Activated naive CD8-positive, alpha-beta T cell (primary cell): ENCODE data around the gene PDE4D.

ENCODE experiments used
- H3K27ac Mint-ChIP-seq: one replicate; pipeline ENCODE4 v1.8.0; 2021; ENCODE audit warnings: mixed read lengths
- H3K27me3 Mint-ChIP-seq: one replicate; pipeline ENCODE4 v1.8.0; 2021; ENCODE audit warnings: mixed read lengths
- H3K36me3 Mint-ChIP-seq: one replicate; pipeline ENCODE4 v1.8.0; 2021; ENCODE audit warnings: mixed read lengths
- H3K4me1 Mint-ChIP-seq: one replicate; pipeline ENCODE4 v1.8.0; 2021; ENCODE audit warnings: low read depth, mixed read lengths
- H3K4me3 Mint-ChIP-seq: one replicate; pipeline ENCODE4 v1.8.0; 2021; ENCODE audit warnings: mild to moderate bottlenecking, mixed read lengths
- H3K9me3 Mint-ChIP-seq: one replicate; pipeline ENCODE4 v1.8.0; 2021; ENCODE audit warnings: low read depth, mixed read lengths

Gene PDE4D

GRCh38 chr5:59356813-59357380, 536.6 kb downstream of the PDE4D start:
- H3K4me3 Mint-ChIP-seq, result no peak overlapping the region
- H3K27me3 Mint-ChIP-seq, result peaks cover 7% of the 10 kb centered on the region
- no peaks in the 10 kb centered on the region for H3K4me1 Mint-ChIP-seq
- H3K27ac Mint-ChIP-seq, result no peak overlapping the region
- no peaks in the 10 kb centered on the region for H3K36me3 Mint-ChIP-seq
- no peaks in the 10 kb centered on the region for H3K9me3 Mint-ChIP-seq

DNA sequence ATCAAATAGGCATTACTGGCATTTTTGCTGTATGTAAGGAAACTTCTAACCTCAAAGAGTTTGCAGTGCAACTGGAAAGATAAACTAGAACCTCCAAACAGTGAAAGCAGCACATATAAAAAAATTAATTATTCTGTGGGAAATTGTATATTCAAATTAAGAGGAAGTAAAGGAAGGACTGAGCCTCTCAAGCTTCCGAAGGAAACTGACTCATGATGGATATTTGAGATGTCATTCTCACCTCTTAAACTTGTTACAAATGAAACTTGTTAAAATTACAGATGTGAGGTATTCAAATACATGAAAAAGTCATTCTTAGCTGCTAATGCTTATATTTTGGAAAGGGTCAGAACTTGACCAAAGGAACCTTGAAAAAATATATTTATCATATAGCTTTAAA, 538.7 kb downstream of the PDE4D start:
- H3K4me3 Mint-ChIP-seq, result no peak overlapping the region
- no peak overlapping the region for H3K27ac Mint-ChIP-seq
- no peaks in the 10 kb centered on the region for H3K4me1 Mint-ChIP-seq
- no peaks in the 10 kb centered on the region for H3K9me3 Mint-ChIP-seq
- H3K36me3 Mint-ChIP-seq, result no peaks in the 10 kb centered on the region
- peaks cover 10% of the 10 kb centered on the region for H3K27me3 Mint-ChIP-seq

GRCh38 chr5:59354274-59354673, 539.3 kb downstream of the PDE4D start:
- H3K27ac Mint-ChIP-seq, result no peak overlapping the region
- no peaks in the 10 kb centered on the region for H3K9me3 Mint-ChIP-seq
- no peaks in the 10 kb centered on the region for H3K4me1 Mint-ChIP-seq
- no peak overlapping the region for H3K4me3 Mint-ChIP-seq
- H3K36me3 Mint-ChIP-seq, result no peaks in the 10 kb centered on the region
- peaks cover 10% of the 10 kb centered on the region for H3K27me3 Mint-ChIP-seq

DNA sequence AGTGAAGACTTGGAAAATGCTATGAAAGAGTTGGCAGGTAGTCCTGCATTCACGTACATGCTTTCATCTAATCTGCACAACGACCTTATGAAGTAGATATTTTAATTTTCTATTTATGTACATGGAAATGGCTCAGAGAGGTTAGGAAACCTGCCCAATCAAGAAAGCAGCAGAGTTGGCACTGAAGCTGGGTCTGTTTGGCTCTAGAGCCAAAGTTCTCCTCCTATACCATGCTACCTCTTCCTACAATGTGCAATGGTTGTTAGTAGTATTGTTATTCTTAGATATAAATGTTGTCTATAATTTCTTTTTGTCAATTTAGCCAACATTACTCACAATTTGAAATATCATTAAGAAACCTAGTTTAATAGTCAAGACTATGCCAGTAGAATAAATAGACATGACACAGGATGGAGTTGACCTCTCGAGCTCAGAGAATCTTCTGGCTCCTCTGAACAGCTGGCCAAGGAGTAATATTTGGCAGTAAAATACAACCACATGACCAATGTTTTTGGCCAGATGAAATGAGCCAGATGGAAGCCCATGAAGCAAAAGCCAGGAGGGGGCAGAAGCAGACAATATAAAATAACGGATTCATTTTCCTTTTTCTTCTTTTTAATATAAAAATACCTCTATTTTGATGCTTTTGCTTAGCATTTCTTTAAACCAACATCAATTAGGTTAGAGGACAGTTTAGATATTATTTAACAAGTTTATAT, 542.3 kb downstream of the PDE4D start:
- no peak overlapping the region for H3K4me3 Mint-ChIP-seq
- no peaks in the 10 kb centered on the region for H3K9me3 Mint-ChIP-seq
- no peaks in the 10 kb centered on the region for H3K4me1 Mint-ChIP-seq
- no peak overlapping the region for H3K27ac Mint-ChIP-seq
- H3K36me3 Mint-ChIP-seq, result no peaks in the 10 kb centered on the region
- H3K27me3 Mint-ChIP-seq, result peaks cover 10% of the 10 kb centered on the region

DNA sequence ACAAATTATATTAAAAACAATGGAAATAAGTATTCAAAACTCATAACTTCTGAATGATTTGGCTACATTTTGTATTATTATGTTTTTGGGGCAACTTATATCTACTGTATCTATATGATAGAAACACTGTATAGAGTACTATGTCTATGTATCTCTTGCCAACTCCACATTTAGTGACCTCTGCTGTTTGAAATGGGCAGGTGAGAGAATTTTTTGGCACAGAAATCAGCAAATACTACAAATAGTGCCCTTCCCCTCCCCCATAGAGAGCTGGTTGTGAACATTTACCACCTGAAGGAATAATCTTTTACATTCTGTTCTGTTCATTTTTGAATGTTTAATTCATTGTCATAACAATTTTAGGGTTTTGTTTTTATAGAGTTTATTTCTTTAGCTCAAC, 545.3 kb downstream of the PDE4D start:
- no peaks in the 10 kb centered on the region for H3K4me1 Mint-ChIP-seq
- no peaks in the 10 kb centered on the region for H3K9me3 Mint-ChIP-seq
- no peaks in the 10 kb centered on the region for H3K36me3 Mint-ChIP-seq
- H3K27me3 Mint-ChIP-seq, result peaks cover 11% of the 10 kb centered on the region
- no peak overlapping the region for H3K27ac Mint-ChIP-seq
- H3K4me3 Mint-ChIP-seq, result no peak overlapping the region

DNA sequence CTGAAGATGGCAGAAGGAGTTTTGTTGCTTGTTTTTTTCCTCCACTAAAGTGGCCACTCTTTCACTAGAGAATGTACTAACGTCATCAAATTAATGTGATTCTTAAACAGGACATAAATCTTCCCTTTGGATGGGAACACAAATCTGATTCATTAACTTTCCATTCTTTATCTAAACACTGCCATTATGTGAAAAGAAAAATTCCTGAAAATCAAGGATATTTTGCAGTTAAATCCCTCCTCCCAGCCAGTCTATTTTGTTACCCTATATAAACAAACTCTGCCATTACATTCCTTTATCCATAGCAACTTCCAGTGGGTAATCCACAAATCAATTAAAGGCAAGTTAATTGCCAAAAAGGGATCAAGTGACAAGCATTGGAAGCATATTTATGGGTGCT, 546.5 kb downstream of the PDE4D start:
- no peak overlapping the region for H3K27ac Mint-ChIP-seq
- peaks cover 12% of the 10 kb centered on the region for H3K27me3 Mint-ChIP-seq
- H3K4me1 Mint-ChIP-seq, result no peaks in the 10 kb centered on the region
- no peaks in the 10 kb centered on the region for H3K36me3 Mint-ChIP-seq
- H3K9me3 Mint-ChIP-seq, result no peaks in the 10 kb centered on the region
- H3K4me3 Mint-ChIP-seq, result no peak overlapping the region

DNA sequence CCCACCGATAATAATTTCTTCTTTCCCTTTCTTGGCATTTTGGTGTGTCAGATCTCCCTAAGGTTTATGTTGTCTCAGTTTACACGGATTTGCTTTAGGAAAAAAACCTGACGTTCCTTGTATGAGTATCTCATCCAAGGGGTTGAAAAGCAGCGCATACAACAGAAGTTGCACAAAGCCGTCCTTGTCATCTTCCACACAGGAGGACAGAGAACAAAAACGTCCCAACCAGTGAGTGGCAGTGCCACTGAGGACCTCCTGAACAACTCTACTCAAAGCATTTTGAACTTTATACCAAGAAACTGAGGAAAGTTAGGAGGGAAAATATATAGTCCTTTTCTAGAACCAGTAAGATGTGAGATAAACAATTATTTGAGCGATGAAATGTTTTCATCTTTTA, 547.0 kb downstream of the PDE4D start:
- Mint-ChIP-seq H3K27me3 (peaks cover 8% of the 10 kb centered on the region), H3K4me3 (no peak overlapping the region), H3K27ac (no peak overlapping the region), H3K36me3 (no peaks in the 10 kb centered on the region), H3K4me1 (no peaks in the 10 kb centered on the region), H3K9me3 (no peaks in the 10 kb centered on the region)

DNA sequence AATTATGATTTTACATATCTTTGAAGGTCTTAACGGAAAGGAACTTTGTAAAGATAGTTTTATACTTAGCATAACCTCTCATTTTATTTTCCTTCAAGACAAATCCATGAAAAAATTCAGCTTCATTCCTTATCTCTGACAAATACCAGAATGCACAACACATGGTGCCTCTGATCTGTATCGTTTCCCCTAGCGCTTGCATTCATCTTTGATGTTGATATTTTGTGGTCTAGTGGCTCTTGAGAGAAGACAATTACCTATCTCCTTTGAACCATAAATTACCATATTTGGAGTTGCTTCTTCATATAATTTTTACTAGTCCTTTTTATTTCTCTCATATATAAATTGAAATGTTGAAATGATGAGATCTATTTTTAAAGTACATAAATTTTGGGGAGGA, 551.3 kb downstream of the PDE4D start:
- H3K4me3 Mint-ChIP-seq, result no peak overlapping the region
- peaks cover 2% of the 10 kb centered on the region for H3K36me3 Mint-ChIP-seq
- peaks cover 8% of the 10 kb centered on the region for H3K27me3 Mint-ChIP-seq
- no peaks in the 10 kb centered on the region for H3K9me3 Mint-ChIP-seq
- H3K4me1 Mint-ChIP-seq, result no peaks in the 10 kb centered on the region
- no peak overlapping the region for H3K27ac Mint-ChIP-seq

DNA sequence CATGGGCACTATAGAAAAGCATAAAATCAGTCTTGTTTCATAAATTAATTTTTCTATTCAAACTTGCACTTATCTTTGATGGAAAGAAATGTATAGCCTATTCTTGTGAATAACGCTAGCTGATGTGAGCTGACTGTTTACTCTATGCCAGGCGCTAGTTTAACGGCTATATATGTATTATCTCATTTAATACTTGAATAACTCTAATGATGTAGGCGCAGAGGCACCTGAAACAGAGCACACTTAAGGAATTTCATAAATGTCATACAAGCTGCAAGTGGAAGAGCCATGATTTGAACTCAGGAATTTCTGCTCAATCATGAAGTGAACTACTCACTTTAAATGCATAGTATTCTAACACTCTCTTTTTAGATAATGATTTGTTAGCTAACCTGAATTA, 551.8 kb downstream of the PDE4D start:
- no peaks in the 10 kb centered on the region for H3K4me1 Mint-ChIP-seq
- peaks cover 2% of the 10 kb centered on the region for H3K36me3 Mint-ChIP-seq
- H3K27me3 Mint-ChIP-seq, result peaks cover 9% of the 10 kb centered on the region
- H3K4me3 Mint-ChIP-seq, result no peak overlapping the region
- H3K9me3 Mint-ChIP-seq, result no peaks in the 10 kb centered on the region
- H3K27ac Mint-ChIP-seq, result no peak overlapping the region

GRCh38 chr5:59341155-59341554, 552.4 kb downstream of the PDE4D start:
- H3K9me3 Mint-ChIP-seq, result no peaks in the 10 kb centered on the region
- no peak overlapping the region for H3K4me3 Mint-ChIP-seq

GRCh38 chr5:59340637-59341036, 552.9 kb downstream of the PDE4D start:
- Mint-ChIP-seq H3K9me3 (no peaks in the 10 kb centered on the region), H3K4me3 (no peak overlapping the region), H3K36me3 (peaks cover 2% of the 10 kb centered on the region), H3K4me1 (no peaks in the 10 kb centered on the region), H3K27ac (no peak overlapping the region), H3K27me3 (peaks cover 11% of the 10 kb centered on the region)

More at GRCh38 chr5:59341155-59341554, 552.4 kb downstream of the PDE4D start:
- no peak overlapping the region for H3K27ac Mint-ChIP-seq
- H3K4me1 Mint-ChIP-seq, result no peaks in the 10 kb centered on the region
- H3K36me3 Mint-ChIP-seq, result peaks cover 2% of the 10 kb centered on the region
- H3K27me3 Mint-ChIP-seq, result peaks cover 11% of the 10 kb centered on the region

DNA sequence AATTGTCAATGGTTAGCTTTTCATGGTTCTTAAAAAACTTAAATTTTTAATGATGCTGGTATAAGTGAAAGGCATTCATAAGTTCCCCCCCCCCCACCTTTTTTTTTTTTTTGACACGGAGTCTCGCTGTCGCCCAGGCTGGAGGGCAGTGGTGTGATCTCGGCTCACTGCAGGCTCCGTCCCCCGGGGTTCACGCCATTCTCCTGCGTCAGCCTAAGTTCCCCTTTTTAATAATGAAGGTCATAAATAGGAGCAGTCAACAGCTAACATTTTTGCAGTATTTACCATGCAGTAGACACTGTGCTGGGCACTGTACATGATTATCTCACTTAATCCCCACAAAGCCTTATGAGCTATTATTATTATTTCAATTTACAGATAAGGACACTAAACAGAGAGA, 556.3 kb downstream of the PDE4D start:
- Mint-ChIP-seq H3K4me3 (no peak overlapping the region), H3K27ac (no peak overlapping the region), H3K9me3 (no peaks in the 10 kb centered on the region), H3K4me1 (no peaks in the 10 kb centered on the region), H3K36me3 (peaks cover 2% of the 10 kb centered on the region), H3K27me3 (peaks cover 4% of the 10 kb centered on the region)

DNA sequence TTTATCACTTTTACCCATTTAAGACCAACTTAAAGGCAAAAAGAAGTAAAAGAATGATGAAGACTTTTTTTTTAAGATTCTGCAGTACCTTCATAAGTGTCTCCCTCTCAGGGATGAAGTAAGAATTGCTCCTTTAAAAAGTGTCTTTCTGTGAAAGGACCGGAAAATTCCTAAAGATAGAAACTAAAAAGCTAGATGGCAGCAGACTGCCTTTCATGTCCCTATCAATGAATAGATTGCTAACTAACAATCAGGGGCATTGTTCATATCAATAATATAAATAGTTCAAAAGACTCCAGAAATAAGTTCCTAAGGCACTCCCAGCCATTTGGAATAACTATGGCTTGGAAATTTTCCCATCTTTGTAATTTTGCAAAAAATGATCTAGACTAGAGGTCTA, 558.0 kb downstream of the PDE4D start:
- Mint-ChIP-seq H3K27me3 (peaks cover 4% of the 10 kb centered on the region), H3K4me3 (no peak overlapping the region), H3K27ac (no peak overlapping the region), H3K4me1 (no peaks in the 10 kb centered on the region), H3K36me3 (peaks cover under 1% of the 10 kb centered on the region), H3K9me3 (no peaks in the 10 kb centered on the region)

DNA sequence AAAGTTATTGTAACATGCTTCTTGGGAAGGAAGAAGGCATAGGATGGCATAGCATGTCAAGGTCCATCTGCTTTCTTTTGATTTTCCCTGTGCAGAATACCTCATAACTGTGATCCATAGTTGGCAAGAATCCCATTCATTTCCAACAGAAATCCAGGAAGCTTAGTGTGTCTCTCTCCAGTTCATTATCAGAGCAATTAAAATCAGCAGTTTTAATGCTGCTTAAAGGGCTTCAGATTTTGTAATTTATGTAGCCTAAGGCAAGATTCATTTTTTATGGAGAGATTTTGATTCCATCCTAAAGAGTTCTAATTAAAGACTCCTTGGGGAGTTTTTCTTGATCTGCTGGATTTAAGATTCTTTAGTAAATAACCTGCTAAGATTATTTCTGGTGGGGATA, 560.1 kb downstream of the PDE4D start:
- no peaks in the 10 kb centered on the region for H3K36me3 Mint-ChIP-seq
- H3K4me3 Mint-ChIP-seq, result no peak overlapping the region
- no peaks in the 10 kb centered on the region for H3K4me1 Mint-ChIP-seq
- H3K27me3 Mint-ChIP-seq, result peaks cover 4% of the 10 kb centered on the region
- H3K27ac Mint-ChIP-seq, result no peak overlapping the region
- no peaks in the 10 kb centered on the region for H3K9me3 Mint-ChIP-seq

DNA sequence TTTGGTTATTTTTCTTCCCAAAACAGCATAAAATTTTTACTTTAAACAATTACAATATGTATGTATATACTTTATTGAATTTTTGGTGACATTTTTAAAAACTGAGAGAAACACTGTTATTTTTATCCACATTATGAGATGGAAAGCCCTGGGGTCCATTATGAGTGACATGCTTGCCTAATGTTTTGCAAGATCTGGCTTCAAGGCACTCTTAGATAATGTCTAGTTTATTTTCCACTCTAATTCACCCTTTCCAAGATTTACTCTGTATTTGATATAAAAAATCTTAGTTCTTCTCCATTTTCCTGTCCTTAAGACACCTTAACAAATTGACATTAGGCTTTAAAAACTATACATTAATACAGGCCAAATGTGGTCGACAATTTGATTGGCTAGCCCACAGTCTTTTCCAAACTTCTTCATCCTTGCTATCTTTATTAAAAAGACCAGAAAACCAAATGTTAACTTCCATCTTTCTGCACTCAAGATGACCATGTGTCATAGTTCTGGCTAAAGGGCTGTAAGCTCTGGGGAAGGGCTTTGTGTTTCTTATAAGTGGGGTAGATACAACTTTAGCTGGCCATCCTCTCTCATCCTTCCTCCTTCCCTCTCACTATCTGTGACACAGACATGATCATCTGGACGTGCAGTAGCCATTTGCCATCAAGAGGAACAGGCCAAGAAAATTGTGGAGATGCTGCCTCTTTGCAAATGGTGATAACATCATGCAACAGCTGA, 561.1 kb downstream of the PDE4D start:
- H3K36me3 Mint-ChIP-seq, result no peaks in the 10 kb centered on the region
- H3K9me3 Mint-ChIP-seq, result no peaks in the 10 kb centered on the region
- H3K27ac Mint-ChIP-seq, result no peak overlapping the region
- H3K27me3 Mint-ChIP-seq, result peaks cover 4% of the 10 kb centered on the region
- H3K4me3 Mint-ChIP-seq, result no peak overlapping the region
- H3K4me1 Mint-ChIP-seq, result no peaks in the 10 kb centered on the region
